GDM1 (cell line): ENCODE results near the gene MGAT3.

ENCODE experiments used
- DNase-seq: peaks from one replicate; lab custom pipeline; 2025; lab: John Stamatoyannopoulos, UW

MGAT3 gene

GRCh38 chr22:39450258-39450955, 6.4 kb upstream of the MGAT3 start:
- DNase-seq: no peak

- no peak for DNase-seq
These were observed 4.1 kb upstream of the MGAT3 start for GRCh38 chr22:39452740-39453040.

- DNase-seq: no peak
These were observed 2.9 kb upstream of the MGAT3 start for GRCh38 chr22:39453765-39454378.

- no peak for DNase-seq
These were observed 2.4 kb upstream of the MGAT3 start for GRCh38 chr22:39454385-39454871.

GRCh38 chr22:39457198-39457555, 365 bp downstream of the MGAT3 start:
- DNase-seq: no peak

- no peak for DNase-seq
These were observed 988 bp downstream of the MGAT3 start for GRCh38 chr22:39457556-39458443.

GRCh38 chr22:39458444-39459083, 1.8 kb downstream of the MGAT3 start:
- DNase-seq: no peak

GRCh38 chr22:39459681-39460080, 2.9 kb downstream of the MGAT3 start:
- no peak for DNase-seq

- no peak for DNase-seq
These were observed 5.8 kb downstream of the MGAT3 start for GRCh38 chr22:39462443-39463221.

GRCh38 chr22:39463277-39463676, 6.5 kb downstream of the MGAT3 start:
- DNase-seq: no peak

GRCh38 chr22:39463931-39464390, 7.1 kb downstream of the MGAT3 start:
- no peak for DNase-seq

GRCh38 chr22:39466228-39467006, 9.6 kb downstream of the MGAT3 start:
- no peak for DNase-seq

- no peak for DNase-seq
These were observed 10.6 kb downstream of the MGAT3 start for GRCh38 chr22:39467390-39467895.

GRCh38 chr22:39468487-39469325, 11.9 kb downstream of the MGAT3 start:
- no peak for DNase-seq

GRCh38 chr22:39469326-39469680, 12.5 kb downstream of the MGAT3 start:
- no peak for DNase-seq

- DNase-seq: no peak
These were observed 13.1 kb downstream of the MGAT3 start for GRCh38 chr22:39469681-39470450.

- no peak for DNase-seq
These were observed 13.9 kb downstream of the MGAT3 start for GRCh38 chr22:39470451-39471291.
